NCI-H510A (cell line): ENCODE results near the gene CRY1.

Experiments
- DNase-seq: peaks from one replicate; lab custom pipeline; 2025; lab: John Stamatoyannopoulos, UW

The CRY1 gene

DNA sequence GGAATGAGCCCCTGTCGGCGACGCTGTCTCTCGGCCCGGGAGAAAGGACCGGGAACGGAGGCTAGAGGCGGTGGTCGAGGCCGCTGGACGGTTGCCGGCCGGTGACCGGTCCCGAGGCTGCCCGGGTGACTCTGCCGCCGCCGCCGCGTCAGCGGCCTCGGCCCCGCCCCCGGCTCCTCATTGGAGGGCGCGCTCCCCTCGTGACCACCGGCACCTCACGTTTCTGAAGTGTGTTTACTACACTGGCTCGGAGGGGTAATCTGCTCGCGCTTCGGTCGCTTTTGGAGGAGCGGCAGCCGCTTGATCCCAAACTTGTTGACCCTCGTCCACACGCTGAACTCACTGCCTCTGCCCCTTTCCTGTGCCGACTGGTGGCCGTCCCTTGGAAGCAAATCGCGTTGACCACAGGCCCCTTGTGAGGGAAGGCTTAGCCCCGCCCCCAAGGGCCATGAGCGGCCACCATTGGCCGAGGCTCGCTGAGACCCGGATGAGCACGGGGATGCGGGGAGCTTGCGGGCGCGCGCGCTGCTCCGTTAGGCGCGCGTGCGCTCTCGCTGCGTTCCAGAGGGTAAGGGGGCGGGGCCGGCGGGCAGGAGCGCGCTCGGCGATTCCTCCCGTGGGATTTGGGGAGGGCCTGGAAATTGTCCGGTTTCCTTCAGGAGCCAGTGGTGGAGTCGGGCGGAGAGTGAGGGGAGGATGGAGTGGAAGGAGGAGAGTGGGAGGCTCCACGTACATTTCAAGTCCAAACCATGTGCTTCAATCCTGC is at the start of gene CRY1:
CRY1 (minus strand) TSS at position 133 of the 766 bp plus-strand sequence. CDS start 588 bp downstream, outside the sequence.
- DNase-seq, result peak; percentile 89

- no peak for DNase-seq
Measured at GRCh38 chr12:107139787-107140186, 46.4 kb upstream of the CRY1 start.

DNA sequence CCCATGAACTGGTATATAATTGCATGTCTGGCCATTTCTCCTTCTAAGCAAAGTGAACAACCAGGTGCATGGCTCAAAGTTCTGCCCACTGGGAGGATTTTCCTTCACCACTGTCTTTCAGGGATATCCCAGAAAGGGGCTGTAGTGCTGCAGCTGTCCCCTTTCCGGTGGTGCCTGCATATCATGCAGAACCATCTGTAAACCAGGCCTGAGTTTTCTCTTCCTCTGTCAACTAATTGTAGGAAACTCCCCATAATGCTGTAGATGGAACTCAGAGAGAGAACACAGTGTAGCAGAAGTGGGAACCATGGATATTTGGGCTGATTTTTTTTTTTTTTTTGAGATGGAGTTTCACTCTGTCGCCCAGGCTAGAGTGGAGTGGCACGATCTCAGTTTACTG is 45.6 kb upstream of the CRY1 start:
- no peak for DNase-seq

DNA sequence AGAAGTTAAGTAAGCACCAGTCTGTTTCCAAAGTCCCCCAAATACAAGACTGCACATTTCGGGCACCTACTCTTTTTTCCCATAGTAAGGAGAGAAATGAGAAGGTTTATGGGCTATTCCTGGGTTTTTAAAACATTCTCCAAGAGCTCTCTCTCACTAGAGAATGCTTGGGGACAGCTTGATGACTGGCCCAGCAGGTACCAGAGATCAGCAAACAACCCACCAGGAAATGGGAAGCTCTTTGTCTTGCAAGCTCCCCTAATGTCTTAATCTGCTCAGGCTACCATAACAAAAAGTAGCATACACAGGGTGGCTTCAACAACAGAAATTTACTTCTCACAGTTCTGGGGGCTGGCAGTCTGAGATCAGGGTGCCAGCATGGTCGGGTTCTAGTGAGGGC is 41.8 kb upstream of the CRY1 start:
- no peak for DNase-seq

- DNase-seq, result no peak
Measured at GRCh38 chr12:107134558-107134957, 41.2 kb upstream of the CRY1 start.

DNA sequence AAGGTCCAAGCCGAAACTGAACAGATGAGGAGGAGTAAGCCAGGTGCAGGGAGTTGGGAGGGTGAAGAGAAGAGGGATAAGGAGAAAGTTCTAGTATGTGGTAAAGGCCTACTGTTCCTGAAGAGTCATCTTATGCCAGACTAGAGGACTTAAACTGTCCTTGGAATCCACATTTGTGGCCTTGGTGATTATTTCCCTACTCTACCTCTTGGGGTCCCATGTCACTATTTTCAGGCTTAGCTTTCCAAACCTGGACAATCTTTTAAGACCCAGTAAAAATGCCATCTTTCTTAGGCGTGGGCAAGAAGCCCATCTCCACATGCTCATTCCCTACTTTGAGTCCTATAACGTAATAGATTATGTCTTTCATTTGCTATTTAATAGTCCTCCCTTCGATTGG is 40.1 kb upstream of the CRY1 start:
- DNase-seq, result no peak

GRCh38 chr12:107131832-107132616 is 38.7 kb upstream of the CRY1 start:
- peak; percentile 39 for DNase-seq

GRCh38 chr12:107130830-107131611 is 37.7 kb upstream of the CRY1 start:
- DNase-seq, result peak; percentile 68

DNA sequence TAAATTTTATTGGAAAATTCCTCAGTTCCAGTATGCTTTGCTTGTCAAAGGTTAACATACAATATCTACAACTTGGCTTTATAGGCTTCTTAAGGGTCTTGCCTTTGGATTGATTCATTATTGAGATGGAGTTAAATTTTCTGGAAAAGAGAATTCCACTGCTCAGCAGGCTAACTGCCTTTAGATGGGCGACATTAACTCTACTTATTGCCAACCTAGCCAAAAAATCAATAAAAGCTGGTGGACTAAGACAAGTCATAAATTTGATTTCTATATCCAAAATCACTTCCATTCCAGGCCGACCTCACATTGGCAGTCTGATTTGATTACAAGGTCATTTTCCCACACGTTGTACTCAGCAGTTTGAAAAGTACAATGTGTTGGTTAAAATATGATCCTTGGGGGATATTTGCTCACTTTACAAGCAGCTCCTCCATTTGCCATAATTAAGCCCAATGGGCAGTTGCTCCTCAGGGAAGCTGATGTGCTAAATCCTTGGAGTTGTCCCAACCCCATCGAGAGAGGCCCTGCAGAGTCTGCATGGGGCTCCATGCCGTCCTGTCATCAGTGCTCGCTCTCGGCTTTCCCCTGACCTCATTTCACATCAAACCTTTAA is 36.1 kb upstream of the CRY1 start:
- DNase-seq, result no peak

DNA sequence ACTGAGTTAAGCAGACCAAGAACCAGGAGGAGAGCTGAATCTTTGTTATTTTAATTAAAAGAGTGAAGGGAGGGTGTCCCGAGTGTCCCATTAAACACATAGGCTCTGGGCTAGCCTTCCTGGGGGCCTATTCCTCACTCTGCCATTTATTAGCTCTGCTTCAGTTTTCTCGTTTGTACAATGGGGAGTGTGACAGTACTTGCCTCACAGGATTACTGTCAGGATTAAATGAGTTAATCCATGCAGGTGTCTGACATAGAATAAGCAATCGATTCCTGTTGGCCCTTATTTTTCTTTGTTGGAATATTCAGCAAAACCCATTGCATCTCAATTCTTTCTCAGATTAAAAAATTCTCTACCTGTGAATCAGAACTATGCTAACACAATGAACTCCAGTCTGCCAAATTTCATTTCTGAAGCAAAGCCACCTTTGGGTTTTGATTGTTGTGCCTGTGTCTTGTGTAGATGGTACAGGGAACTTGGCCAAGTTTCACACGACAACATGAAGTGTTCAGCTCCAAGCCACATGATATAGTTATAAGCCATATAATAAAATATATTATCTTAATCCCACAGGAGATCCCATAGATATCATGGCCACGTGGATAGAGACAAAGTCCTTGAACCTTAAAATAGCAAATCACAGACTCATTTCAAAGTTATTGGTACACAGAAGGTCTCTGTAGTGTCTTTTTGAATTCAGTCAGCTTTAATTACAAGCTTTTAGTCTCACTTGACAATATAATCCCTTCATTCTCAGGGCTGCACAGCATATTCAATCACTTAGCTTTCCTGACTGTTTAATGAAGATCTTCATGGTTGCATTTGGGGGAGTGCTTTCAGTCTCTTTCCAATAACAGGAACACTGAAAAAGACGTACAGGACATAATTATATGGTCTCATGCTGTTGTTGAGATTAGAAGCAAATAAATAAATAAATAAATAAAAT is 34.4 kb upstream of the CRY1 start:
- no peak for DNase-seq

GRCh38 chr12:107126796-107127481 is 33.6 kb upstream of the CRY1 start:
- no peak for DNase-seq

DNA sequence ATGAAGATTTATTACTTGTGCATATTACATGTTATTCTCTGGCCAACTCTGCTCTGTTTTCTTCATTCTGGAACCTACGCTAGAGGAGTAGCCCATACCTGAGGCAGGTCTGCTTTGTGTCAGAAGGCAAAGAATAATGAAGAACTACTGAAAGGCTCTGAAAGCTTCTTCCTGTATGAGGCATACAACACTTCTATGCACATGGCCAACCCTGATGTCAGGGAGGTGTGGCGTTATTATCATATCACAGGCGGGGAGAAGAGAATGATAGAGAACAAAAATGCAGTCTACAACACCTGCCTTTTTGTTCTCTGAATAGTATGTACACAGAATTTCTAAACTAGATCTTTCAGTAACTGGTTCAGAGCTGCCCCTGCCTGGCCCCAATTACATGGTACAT is 32.5 kb upstream of the CRY1 start:
- DNase-seq, result no peak

- no peak for DNase-seq
Measured at GRCh38 chr12:107122452-107122958, 29.2 kb upstream of the CRY1 start.

DNA sequence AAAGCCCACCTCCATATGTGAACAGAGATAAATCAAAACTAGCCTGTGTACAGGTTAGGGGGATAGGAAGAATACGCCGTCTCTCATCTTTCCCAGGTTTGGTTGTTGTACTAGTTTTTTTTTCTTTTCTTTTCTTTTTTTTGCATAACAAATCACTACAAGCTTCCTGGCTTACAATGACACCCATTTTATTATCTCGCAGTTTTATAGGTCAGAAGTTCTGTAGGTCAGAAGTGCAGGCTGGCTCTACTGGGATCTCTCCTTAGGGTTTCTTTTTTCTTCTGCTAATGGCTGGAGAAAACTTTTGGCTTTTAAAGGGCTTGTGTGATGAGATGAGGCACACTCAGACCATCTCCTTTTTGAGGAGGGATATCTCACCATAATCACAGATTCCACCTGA is 25.7 kb upstream of the CRY1 start:
- no peak for DNase-seq

- no peak for DNase-seq
Measured at GRCh38 chr12:107118624-107119023, 25.3 kb upstream of the CRY1 start.

DNA sequence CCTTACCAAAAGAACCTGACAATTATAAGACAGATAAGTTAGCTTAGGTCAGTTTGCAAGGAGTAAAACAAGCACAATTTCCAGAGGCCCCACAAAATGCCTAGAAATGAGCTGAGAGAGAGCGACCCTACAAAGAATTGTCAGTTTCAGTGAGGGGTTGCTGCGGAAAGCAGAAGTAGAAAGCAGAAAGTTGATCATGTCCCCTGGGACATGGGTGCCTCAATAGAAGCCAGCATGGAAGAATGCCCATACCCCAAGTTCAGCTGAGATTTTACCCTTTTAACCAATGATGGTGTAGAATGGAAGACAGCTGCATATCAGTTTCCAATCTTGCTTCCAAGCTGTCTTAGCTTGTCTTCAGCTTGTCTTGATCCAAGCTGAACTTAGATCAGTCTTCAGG is 21.8 kb upstream of the CRY1 start:
- DNase-seq, result no peak

GRCh38 chr12:107111314-107111713 is 18.0 kb upstream of the CRY1 start:
- DNase-seq, result no peak

GRCh38 chr12:107109726-107110719 is 16.7 kb upstream of the CRY1 start:
- no peak for DNase-seq

- no peak for DNase-seq
Measured at GRCh38 chr12:107108995-107109508, 15.7 kb upstream of the CRY1 start.
